Measurements from ENCODE around the gene DES.
"Not testable (repeated sequence)": the region's sequence is repeated elsewhere in the genome, so short reads cannot be mapped to it uniquely, and the experiment has no call there.

DES gene

GRCh38 chr2:219387306-219388120, 30.7 kb upstream of the DES start, which contains the start of gene DNPEP:
Gene DNPEP (minus strand): TSS chr2:219387912. CDS start chr2:219387794, 118 bp downstream.
- Histone ChIP-seq H3K36me3 (ENCODE audit: control insufficient read depth, insufficient read depth, low read length) (peaks cover 30% of the 10 kb centered on the region), H3K4me1 (ENCODE audit: control insufficient read depth, insufficient read depth, low read length, poor library complexity, severe bottlenecking) (peaks cover 3% of the 10 kb centered on the region), H3K4me3 (ENCODE audit: extremely low read depth, insufficient read depth, low read length, poor library complexity, severe bottlenecking) (peak within 1 kb of the TSS; percentile 80), H3K9me3 (ENCODE audit: control insufficient read depth, low read length) (no peaks in the 10 kb centered on the region), H3K27ac (ENCODE audit: low read depth, low read length, severe bottlenecking) (peak within 1 kb of the TSS; percentile 83)
- WGBS, 2 experiments (ENCODE audit: insufficient coverage in 2 of 2): 0 to 1% methylated on average over 35 to 40 of the region's 76 CpGs

GRCh38 chr2:219388121-219388906, 29.9 kb upstream of the DES start:
- Histone ChIP-seq H3K4me1 (ENCODE audit: control insufficient read depth, insufficient read depth, low read length, poor library complexity, severe bottlenecking) (peaks cover 3% of the 10 kb centered on the region), H3K4me3 (ENCODE audit: extremely low read depth, insufficient read depth, low read length, poor library complexity, severe bottlenecking) (peak overlapping the region; percentile 23), H3K36me3 (ENCODE audit: control insufficient read depth, insufficient read depth, low read length) (peaks cover 30% of the 10 kb centered on the region), H3K27ac (ENCODE audit: low read depth, low read length, severe bottlenecking) (peak overlapping the region; percentile 59), H3K9me3 (ENCODE audit: control insufficient read depth, low read length) (no peaks in the 10 kb centered on the region)
- WGBS, 2 experiments (ENCODE audit: insufficient coverage in 2 of 2): 5% methylated on average over 33 to 49 of the region's 78 CpGs

GRCh38 chr2:219388907-219389156, 29.3 kb upstream of the DES start:
- Histone ChIP-seq H3K4me1 (ENCODE audit: control insufficient read depth, insufficient read depth, low read length, poor library complexity, severe bottlenecking) (peaks cover 3% of the 10 kb centered on the region), H3K4me3 (ENCODE audit: extremely low read depth, insufficient read depth, low read length, poor library complexity, severe bottlenecking) (peak overlapping the region; percentile 23), H3K36me3 (ENCODE audit: control insufficient read depth, insufficient read depth, low read length) (peaks cover 25% of the 10 kb centered on the region), H3K27ac (ENCODE audit: low read depth, low read length, severe bottlenecking) (peak overlapping the region; percentile 59), H3K9me3 (ENCODE audit: control insufficient read depth, low read length) (no peaks in the 10 kb centered on the region)
- 63 to 75% methylated on average over 4 of the region's 6 CpGs for WGBS, 2 experiments (ENCODE audit: insufficient coverage in 2 of 2)

- Histone ChIP-seq H3K36me3 (ENCODE audit: control insufficient read depth, insufficient read depth, low read length) (no peaks in the 10 kb centered on the region), H3K9me3 (ENCODE audit: control insufficient read depth, low read length) (peaks cover 4% of the 10 kb centered on the region), H3K4me3 (ENCODE audit: extremely low read depth, insufficient read depth, low read length, poor library complexity, severe bottlenecking) (no peak overlapping the region), H3K4me1 (ENCODE audit: control insufficient read depth, insufficient read depth, low read length, poor library complexity, severe bottlenecking) (peaks cover 3% of the 10 kb centered on the region), H3K27ac (ENCODE audit: low read depth, low read length, severe bottlenecking) (no peak overlapping the region)
- 91 to 92% methylated on average over 6 to 8 of the region's 9 CpGs for WGBS, 2 experiments (ENCODE audit: insufficient coverage in 2 of 2)
Observed at GRCh38 chr2:219392754-219393153, 25.4 kb upstream of the DES start.

- H3K4me3 ChIP-seq (ENCODE audit: extremely low read depth, insufficient read depth, low read length, poor library complexity, severe bottlenecking); H3K27ac ChIP-seq (ENCODE audit: low read depth, low read length, severe bottlenecking); H3K36me3 ChIP-seq (ENCODE audit: control insufficient read depth, insufficient read depth, low read length); H3K9me3 ChIP-seq (ENCODE audit: control insufficient read depth, low read length): not testable (repeated sequence)
- H3K4me1 ChIP-seq (ENCODE audit: control insufficient read depth, insufficient read depth, low read length, poor library complexity, severe bottlenecking): peaks cover 12% of the 10 kb centered on the region
- WGBS, 2 experiments (ENCODE audit: insufficient coverage in 2 of 2): 87 to 95% methylated on average over 6 to 8 of the region's 9 CpGs
Observed at GRCh38 chr2:219395056-219395455, 23.1 kb upstream of the DES start.

GRCh38 chr2:219395609-219396008, 22.6 kb upstream of the DES start:
- Histone ChIP-seq H3K4me3 (ENCODE audit: extremely low read depth, insufficient read depth, low read length, poor library complexity, severe bottlenecking) (no peak overlapping the region), H3K27ac (ENCODE audit: low read depth, low read length, severe bottlenecking) (no peak overlapping the region), H3K36me3 (ENCODE audit: control insufficient read depth, insufficient read depth, low read length) (no peaks in the 10 kb centered on the region), H3K9me3 (ENCODE audit: control insufficient read depth, low read length) (peaks cover 4% of the 10 kb centered on the region), H3K4me1 (ENCODE audit: control insufficient read depth, insufficient read depth, low read length, poor library complexity, severe bottlenecking) (peaks cover 17% of the 10 kb centered on the region)
- WGBS, 2 experiments (ENCODE audit: insufficient coverage in 2 of 2): 95 to 100% methylated on average over 2 to 3 of the region's 3 CpGs

- WGBS, 2 experiments (ENCODE audit: insufficient coverage in 2 of 2): 81 to 87% methylated on average over 3 of the region's 6 CpGs
- Histone ChIP-seq H3K9me3 (ENCODE audit: control insufficient read depth, low read length) (peaks cover 4% of the 10 kb centered on the region), H3K4me1 (ENCODE audit: control insufficient read depth, insufficient read depth, low read length, poor library complexity, severe bottlenecking) (peaks cover 29% of the 10 kb centered on the region), H3K4me3 (ENCODE audit: extremely low read depth, insufficient read depth, low read length, poor library complexity, severe bottlenecking) (no peak overlapping the region), H3K27ac (ENCODE audit: low read depth, low read length, severe bottlenecking) (no peak overlapping the region), H3K36me3 (ENCODE audit: control insufficient read depth, insufficient read depth, low read length) (no peaks in the 10 kb centered on the region)
Observed at GRCh38 chr2:219396863-219397457, 21.2 kb upstream of the DES start.

GRCh38 chr2:219398721-219399363, 19.3 kb upstream of the DES start:
- 71 to 90% methylated on average over 4 of the region's 5 CpGs for WGBS, 2 experiments (ENCODE audit: insufficient coverage in 2 of 2)
- no peak overlapping the region for H3K4me3 ChIP-seq (ENCODE audit: extremely low read depth, insufficient read depth, low read length, poor library complexity, severe bottlenecking)
- H3K36me3 ChIP-seq (ENCODE audit: control insufficient read depth, insufficient read depth, low read length): no peaks in the 10 kb centered on the region
- peaks cover 39% of the 10 kb centered on the region for H3K4me1 ChIP-seq (ENCODE audit: control insufficient read depth, insufficient read depth, low read length, poor library complexity, severe bottlenecking)
- peaks cover 4% of the 10 kb centered on the region for H3K9me3 ChIP-seq (ENCODE audit: control insufficient read depth, low read length)
- no peak overlapping the region for H3K27ac ChIP-seq (ENCODE audit: low read depth, low read length, severe bottlenecking)

GRCh38 chr2:219399716-219400478, 18.3 kb upstream of the DES start:
- Histone ChIP-seq H3K36me3 (ENCODE audit: control insufficient read depth, insufficient read depth, low read length) (no peaks in the 10 kb centered on the region), H3K4me1 (ENCODE audit: control insufficient read depth, insufficient read depth, low read length, poor library complexity, severe bottlenecking) (peaks cover 50% of the 10 kb centered on the region), H3K27ac (ENCODE audit: low read depth, low read length, severe bottlenecking) (no peak overlapping the region), H3K9me3 (ENCODE audit: control insufficient read depth, low read length) (peaks cover 4% of the 10 kb centered on the region), H3K4me3 (ENCODE audit: extremely low read depth, insufficient read depth, low read length, poor library complexity, severe bottlenecking) (no peak overlapping the region)
- WGBS, 2 experiments (ENCODE audit: insufficient coverage in 2 of 2): 79% methylated on average over 9 to 10 of the region's 14 CpGs

GRCh38 chr2:219400562-219400961, 17.6 kb upstream of the DES start:
- no peak overlapping the region for H3K4me3 ChIP-seq (ENCODE audit: extremely low read depth, insufficient read depth, low read length, poor library complexity, severe bottlenecking)
- no peak overlapping the region for H3K27ac ChIP-seq (ENCODE audit: low read depth, low read length, severe bottlenecking)
- H3K36me3 ChIP-seq (ENCODE audit: control insufficient read depth, insufficient read depth, low read length): no peaks in the 10 kb centered on the region
- WGBS, 2 experiments (ENCODE audit: insufficient coverage in 2 of 2): 62 to 75% methylated on average over 4 of the region's 6 CpGs
- peaks cover 56% of the 10 kb centered on the region for H3K4me1 ChIP-seq (ENCODE audit: control insufficient read depth, insufficient read depth, low read length, poor library complexity, severe bottlenecking)
- peaks cover 4% of the 10 kb centered on the region for H3K9me3 ChIP-seq (ENCODE audit: control insufficient read depth, low read length)
